Erythroblast (primary cell): Measurements from ENCODE around the gene SSR2.

Experiments
- DNase-seq, 2 experiments: peaks; one replicate each; lab custom pipeline; 2025; lab: John Stamatoyannopoulos, UW
- GATA1 ChIP-seq: IDR thresholded peaks from 2 replicates; pipeline ENCODE4 v1.6.1; 2011; ENCODE audit warnings: low read depth, mild to moderate bottlenecking, control low read depth, low read length, moderate library complexity
- POLR2A ChIP-seq: IDR thresholded peaks from 2 replicates; pipeline ENCODE4 v1.6.1; 2011; ENCODE audit warnings: mild to moderate bottlenecking, low read length

SSR2 gene

GRCh38 chr1:156020293-156021092 is at the start of gene SSR2:
SSR2 (minus strand) TSS chr1:156020951; CDS start chr1:156020167, 784 bp downstream.
- peak; percentile 89 to 92 for DNase-seq
- TF ChIP-seq POLR2A, result peak; percentile 54
- no peak for TF ChIP-seq GATA1

- DNase-seq, result no peak
- TF ChIP-seq POLR2A (no peak), GATA1 (no peak)
Measured at GRCh38 chr1:156070548-156070947, 49.8 kb upstream of the SSR2 start.

DNA sequence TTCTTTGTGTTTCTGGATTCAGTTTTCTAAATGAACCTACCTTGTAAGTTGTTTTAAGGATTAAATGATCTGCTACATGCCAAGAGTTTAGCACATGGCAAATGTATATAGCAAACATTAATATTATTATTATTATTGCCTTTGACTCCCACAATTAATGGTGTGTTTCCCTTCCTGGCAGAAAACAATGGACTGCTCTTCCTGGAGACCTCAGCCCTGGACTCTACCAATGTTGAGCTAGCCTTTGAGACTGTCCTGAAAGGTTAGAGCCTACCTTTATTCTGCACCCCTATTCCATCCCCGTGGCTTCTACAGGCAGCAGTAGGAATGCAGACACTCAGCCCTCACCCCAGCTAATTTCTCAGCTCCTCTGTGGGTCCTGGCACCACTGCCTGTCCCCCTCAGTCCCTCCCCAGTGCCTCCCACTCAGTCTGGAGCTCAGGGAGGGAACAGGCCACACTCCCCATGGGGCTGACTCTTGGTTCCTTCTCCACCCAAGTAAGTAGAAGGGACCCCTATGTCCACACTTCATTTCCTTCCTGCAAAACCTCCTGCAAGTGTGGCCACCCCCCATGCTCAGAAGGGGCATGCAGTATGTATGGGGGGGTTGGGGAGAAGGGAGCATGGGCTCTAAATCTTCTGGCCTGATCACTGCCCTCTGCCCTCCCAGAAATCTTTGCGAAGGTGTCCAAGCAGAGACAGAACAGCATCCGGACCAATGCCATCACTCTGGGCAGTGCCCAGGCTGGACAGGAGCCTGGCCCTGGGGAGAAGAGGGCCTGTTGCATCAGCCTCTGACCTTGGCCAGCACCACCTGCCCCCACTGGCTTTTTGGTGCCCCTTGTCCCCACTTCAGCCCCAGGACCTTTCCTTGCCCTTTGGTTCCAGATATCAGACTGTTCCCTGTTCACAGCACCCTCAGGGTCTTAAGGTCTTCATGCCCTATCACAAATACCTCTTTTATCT is 49.0 kb upstream of the SSR2 start:
- no peak for TF ChIP-seq POLR2A
- TF ChIP-seq GATA1, result no peak
- no peak for DNase-seq

GRCh38 chr1:156067262-156067661 is 46.5 kb upstream of the SSR2 start:
- DNase-seq, result no peak
- TF ChIP-seq POLR2A (no peak), GATA1 (no peak)

DNA sequence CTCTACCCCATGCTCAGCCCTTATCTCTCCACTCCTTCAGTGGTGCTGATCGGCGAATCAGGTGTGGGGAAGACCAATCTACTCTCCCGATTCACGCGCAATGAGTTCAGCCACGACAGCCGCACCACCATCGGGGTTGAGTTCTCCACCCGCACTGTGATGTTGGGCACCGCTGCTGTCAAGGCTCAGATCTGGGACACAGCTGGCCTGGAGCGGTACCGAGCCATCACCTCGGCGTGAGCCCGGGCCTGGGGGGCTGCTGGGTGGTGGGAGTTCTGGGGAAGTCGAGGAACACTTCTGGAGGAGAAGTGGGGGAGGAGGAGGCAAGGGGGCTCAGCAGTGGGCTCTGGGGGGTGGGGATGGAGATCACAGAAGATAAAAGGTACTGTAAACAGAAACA is 45.1 kb upstream of the SSR2 start:
- no peak for DNase-seq
- no peak for TF ChIP-seq POLR2A
- no peak for TF ChIP-seq GATA1

- no peak for DNase-seq
- TF ChIP-seq GATA1 (no peak), POLR2A (no peak)
Measured at GRCh38 chr1:156065212-156065611, 44.5 kb upstream of the SSR2 start.

GRCh38 chr1:156064615-156065014 is 43.9 kb upstream of the SSR2 start:
- DNase-seq, result no peak
- TF ChIP-seq POLR2A, result no peak
- TF ChIP-seq GATA1, result no peak

GRCh38 chr1:156063997-156064285 is 43.2 kb upstream of the SSR2 start:
- DNase-seq, result no peak
- TF ChIP-seq GATA1 (no peak), POLR2A (no peak)

DNA sequence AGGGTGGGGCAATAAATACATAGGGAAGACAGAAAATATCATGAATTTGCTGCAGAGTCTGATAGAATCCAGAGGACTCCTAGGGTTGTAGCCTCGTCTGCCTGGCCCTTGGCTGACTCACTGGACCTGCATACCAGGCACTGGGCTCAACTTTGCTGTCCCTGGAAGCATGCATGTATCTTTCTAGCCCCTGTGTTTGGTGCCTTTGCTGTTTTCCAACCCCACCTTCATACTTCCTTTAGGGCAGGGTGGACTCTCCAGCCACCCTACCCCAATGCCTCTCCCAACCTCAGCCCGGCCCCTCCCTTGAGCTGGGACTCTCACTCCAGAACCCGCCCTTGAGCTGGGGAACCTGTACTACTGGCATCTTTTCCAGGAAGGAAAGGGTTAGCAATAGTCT is 41.4 kb upstream of the SSR2 start:
- TF ChIP-seq GATA1 (no peak), POLR2A (no peak)
- DNase-seq, result no peak

DNA sequence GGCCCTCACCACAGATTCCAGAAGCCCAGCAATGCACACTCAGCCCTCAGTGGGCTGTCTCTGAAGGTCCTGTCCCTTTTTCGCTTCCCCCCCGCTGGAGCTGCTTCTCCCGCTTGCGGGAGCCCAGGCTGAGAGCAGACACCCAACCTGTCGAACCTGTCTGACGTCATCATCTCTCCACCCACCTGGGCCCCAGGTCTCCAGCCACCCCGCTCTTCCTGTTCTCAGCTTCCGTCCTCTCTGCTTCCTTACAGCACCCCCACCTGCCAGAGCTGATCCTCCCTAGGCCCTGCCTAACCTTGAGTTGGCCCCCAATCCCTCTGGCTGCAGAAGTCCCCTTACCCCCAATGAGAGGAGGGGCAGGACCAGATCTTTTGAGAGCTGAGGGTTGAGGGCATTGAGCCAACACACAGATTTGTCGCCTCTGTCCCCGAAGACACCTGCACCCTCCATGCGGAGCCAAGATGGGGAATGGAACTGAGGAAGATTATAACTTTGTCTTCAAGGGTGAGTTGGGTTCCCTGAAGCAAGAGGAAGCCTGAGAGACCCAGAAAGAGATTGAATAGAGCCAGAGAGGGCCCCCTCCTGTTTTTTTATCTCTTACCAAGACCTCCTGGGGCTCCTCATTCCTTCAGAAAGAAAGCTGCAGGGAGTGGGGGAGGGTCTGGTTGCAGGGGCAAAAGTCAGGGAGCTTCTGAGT is 40.3 kb upstream of the SSR2 start, which contains the start of gene RAB25:
TSS of gene RAB25 (plus strand) at position 224 of the 700 bp plus-strand sequence. CDS start at position 465, 241 bp downstream.
- no peak for DNase-seq
- TF ChIP-seq POLR2A (no peak), GATA1 (no peak)

DNA sequence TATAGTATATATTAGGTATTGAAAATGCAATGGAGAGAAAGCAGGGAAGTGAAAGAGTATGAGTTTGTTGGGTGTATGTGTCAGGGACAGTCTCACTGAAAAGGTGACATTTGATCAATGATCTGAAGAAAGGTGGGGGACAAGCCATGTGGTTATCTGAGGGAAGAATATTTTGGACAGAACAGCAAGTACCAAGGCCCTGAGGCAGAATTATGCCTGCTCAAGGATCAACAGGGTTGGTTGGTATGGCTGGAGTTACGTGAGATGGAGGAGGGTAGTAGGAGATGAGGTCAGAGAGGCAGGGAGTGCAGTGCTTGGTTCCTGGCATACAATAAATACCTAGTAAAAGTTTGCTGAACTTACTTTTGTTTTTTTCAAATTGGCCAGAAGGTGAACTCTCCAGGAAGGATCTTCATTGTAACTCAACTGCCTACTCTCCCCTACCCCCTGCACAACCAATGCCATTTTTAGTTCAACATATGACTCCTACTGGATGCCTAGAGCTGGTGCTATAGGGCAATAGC is 35.6 kb upstream of the SSR2 start:
- TF ChIP-seq GATA1, result no peak
- TF ChIP-seq POLR2A, result no peak
- DNase-seq, result no peak

DNA sequence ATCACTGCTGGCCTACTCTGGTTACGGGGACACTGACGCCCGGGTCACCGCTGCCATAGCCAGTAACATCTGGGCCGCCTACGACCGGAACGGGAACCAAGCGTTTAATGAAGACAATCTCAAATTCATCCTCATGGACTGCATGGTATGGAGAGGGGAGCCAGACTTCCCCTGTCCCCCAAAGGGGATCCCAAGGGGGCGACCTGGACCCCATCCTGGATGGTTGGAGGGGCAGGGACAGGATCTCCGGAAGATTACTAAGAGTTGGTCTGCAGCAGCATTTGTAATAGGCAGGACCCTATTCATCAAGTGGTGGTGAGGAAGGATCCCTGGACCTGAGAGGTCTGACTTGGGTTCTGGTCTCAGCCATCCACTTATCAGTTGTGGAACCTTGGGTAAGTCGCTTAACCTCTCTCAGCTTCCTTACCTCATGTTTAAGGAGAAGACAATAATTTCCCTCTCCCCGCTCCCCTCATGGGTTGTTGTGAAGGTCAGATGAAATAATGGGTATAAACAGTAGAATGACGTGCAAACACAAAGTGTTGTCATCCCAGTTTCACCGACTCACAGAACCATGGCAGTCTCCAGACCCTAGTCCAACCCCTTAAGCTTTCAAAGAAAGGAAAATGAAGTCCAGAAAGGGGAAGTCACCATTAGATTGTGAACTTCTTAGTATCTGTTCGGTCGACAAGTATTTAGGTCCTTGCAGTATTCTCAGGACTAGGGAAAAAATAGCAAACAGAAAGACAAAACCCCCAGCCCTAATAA is 34.7 kb upstream of the SSR2 start:
- no peak for TF ChIP-seq GATA1
- no peak for TF ChIP-seq POLR2A
- no peak for DNase-seq
